ENCODE measurements around the gene RIMBP2.

- no peak for TF ChIP-seq CTCF (IDR thresholded peaks at IDR 0.05; ENCODE audit: low read depth, low read length)
- TF ChIP-seq POLR2A (IDR thresholded peaks at IDR 0.05; ENCODE audit: extremely low read depth, insufficient read length): no peak
- TF ChIP-seq, protein P1, sequence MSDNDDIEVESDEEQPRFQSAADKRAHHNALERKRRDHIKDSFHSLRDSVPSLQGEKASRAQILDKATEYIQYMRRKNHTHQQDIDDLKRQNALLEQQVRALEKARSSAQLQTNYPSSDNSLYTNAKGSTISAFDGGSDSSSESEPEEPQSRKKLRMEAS (IDR thresholded peaks at IDR 0.05; ENCODE audit: low read depth, low read length): no peak
Observed at GRCh38 chr12:130606231-130606630, 109.9 kb downstream of the RIMBP2 start.
